CD4-positive, alpha-beta T cell treated with Interleukin-12 subunit alpha and Interleukin-12 subunit beta, for 1 hour (primary cell): ENCODE measurements around the gene UBA7.
"Not testable (repeated sequence)": the region's sequence is repeated elsewhere in the genome, so short reads cannot be mapped to it uniquely, and the experiment has no call there.

Experiments used
- DNase-seq: peaks from one replicate; pipeline ENCODE4 v3.0.0-alpha.2; 2020

Gene UBA7, protein sequence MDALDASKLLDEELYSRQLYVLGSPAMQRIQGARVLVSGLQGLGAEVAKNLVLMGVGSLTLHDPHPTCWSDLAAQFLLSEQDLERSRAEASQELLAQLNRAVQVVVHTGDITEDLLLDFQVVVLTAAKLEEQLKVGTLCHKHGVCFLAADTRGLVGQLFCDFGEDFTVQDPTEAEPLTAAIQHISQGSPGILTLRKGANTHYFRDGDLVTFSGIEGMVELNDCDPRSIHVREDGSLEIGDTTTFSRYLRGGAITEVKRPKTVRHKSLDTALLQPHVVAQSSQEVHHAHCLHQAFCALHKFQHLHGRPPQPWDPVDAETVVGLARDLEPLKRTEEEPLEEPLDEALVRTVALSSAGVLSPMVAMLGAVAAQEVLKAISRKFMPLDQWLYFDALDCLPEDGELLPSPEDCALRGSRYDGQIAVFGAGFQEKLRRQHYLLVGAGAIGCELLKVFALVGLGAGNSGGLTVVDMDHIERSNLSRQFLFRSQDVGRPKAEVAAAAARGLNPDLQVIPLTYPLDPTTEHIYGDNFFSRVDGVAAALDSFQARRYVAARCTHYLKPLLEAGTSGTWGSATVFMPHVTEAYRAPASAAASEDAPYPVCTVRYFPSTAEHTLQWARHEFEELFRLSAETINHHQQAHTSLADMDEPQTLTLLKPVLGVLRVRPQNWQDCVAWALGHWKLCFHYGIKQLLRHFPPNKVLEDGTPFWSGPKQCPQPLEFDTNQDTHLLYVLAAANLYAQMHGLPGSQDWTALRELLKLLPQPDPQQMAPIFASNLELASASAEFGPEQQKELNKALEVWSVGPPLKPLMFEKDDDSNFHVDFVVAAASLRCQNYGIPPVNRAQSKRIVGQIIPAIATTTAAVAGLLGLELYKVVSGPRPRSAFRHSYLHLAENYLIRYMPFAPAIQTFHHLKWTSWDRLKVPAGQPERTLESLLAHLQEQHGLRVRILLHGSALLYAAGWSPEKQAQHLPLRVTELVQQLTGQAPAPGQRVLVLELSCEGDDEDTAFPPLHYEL

DNA sequence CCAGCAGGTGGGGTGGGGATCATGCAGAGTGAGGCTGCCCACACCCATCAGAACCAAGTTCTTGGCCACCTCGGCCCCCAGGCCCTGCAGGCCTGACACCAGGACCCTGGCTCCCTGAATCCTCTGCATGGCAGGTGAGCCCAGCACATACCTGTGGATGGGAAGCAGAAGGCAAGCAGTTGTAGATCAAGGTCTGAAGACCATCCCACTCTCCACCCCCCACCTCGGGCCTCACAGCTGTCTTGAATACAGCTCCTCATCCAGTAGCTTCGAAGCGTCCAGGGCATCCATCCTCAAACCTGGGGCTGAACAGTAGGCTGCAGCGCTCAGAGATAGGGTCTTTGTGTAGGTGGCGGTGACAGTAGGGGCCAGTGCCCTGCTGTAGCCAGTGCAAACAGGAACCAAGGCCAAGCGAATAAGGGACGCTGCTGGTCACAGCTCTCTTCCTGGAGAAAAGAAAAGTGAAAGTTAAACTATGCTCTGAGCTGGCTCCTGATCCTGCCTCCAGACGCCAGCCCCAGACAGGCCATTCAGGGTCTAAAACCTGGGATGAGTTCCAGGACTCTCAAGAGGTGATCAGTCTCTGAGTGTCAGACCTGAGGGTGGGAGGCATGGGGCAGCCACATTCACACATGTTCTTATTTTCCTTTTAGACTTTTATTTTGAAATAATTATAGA, at the start of gene UBA7:
Gene UBA7 (minus strand): TSS at position 457 of the 678 bp plus-strand sequence. CDS start 166 bp downstream, at position 291.
- peak; percentile 55 for DNase-seq

- DNase-seq, result no peak
These were observed 46.0 kb upstream of the UBA7 start for GRCh38 chr3:49859576-49860305.

DNA sequence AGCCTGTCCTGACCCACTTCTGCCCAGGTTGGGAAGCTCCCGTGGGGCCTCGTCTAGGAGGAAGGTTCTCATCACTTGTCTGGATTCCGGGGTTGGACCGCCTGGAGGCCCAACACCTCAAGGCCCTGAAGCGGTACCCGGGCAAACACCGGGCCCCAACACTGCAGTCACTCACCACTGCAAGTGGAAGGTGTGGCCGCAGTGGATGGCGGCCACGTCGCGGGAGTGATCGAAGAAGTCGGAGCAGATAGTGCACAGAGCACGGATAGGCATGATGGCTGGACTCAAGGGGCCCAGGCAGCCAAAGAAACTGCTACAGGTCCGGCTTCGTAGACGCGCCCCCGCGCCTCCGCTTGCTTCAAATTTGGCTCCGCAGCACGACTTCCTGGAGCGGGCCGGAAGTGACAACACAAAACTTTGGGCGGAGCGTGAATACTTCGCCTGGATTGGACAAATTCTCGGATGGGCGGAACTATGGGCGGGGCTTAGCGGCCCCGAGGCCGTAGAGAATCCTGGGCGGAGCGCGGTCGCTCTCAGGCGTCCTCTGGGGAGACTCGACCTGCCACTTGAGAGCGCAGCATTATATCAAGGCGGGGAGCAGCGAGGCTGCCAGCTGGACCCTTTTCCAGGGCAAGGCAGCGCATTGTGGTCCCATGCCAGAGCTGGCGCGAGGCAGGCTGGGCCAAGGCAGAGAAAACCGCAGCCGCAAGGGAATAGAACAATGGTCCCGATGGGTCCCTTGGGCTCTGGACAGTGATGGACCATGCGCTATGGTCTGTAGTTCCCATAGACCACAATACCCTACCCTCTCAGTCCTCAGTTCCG, 42.6 kb upstream of the UBA7 start, which contains the start of gene TRAIP:
Gene TRAIP (minus strand): TSS at position 384 of the 825 bp plus-strand sequence. CDS start 111 bp downstream, at position 273.
- peak; percentile 96 for DNase-seq

- no peak for DNase-seq
These were observed 41.9 kb upstream of the UBA7 start for GRCh38 chr3:49855662-49856061.

DNA sequence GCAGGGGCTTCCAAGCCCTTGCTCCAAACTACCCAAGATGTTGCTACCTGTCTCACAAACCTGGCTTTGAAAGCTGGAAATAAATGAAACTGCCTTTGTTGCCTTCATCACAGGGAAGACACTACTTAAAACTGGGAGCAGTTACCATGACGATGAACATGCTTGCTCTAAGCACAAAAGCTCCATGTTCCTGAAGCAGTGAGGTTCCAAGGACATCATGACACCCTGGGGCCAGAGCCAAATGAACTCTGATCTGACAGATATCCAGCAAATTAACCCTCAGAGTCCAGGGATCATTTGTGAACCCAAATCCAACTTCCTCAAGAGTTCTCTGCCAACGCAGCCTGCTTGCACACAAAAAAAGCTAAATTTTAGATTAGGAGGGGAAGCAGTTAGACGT, 31.9 kb upstream of the UBA7 start:
- no peak for DNase-seq

DNA sequence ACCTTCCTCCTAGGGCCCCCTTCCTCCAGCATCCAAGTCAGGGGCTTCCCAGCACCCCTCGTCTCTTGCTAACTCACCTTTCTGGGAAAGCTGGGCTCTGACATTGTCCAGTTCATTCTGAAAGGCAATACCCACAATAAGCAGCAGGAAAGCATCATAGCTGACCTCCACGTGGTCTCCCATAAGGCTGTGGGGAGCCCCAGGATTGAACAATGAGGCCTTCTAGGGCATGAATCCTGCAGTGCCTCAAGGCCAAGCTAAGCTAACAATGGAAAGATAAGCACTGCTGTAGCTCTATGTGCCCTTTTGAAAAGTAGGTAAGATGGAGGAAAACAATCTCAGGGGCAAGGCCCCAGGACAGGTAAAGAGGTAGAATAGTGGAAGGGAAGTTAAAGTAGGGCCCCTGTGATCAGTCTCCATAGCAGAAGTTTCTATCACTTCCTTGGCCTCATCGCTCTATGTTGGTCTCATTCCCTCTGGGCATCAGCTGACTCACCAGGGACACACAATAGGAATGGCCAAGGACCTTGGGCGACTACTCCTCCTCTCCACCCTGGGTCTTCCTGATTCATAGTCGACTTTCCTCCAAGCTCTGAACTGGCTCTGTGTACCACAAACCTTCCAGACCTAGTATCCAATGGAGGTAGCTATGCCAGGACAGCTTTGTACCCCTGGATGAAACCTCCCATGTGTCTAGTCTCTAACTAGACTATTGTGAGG, 30.9 kb upstream of the UBA7 start:
- no peak for DNase-seq

GRCh38 chr3:49842843-49843517, 29.2 kb upstream of the UBA7 start:
- DNase-seq, result no peak

- DNase-seq, result no peak
These were observed 28.1 kb upstream of the UBA7 start for GRCh38 chr3:49841806-49842205.

- DNase-seq, result no peak
These were observed 27.5 kb upstream of the UBA7 start for GRCh38 chr3:49841126-49841696.

DNA sequence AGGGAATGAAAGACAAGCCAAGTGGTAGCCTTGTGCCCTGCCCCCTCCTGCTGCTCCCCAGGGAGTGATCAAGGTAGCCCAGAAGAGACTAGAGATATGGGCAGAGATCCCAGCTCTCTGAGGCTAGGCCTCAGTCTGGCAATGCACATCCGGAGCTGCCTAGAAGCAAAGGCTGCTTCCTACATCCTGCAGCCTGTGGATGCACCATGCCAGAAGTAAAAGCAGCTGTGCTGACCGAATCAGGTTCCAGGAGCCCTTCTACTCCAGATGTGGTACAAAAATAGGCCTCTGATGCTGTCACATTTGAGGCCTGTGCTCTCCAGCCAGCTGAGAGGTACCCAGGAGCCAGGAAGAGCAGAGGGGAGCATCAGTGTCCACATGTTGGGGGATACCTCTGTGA, 26.6 kb upstream of the UBA7 start:
- DNase-seq, result no peak

DNA sequence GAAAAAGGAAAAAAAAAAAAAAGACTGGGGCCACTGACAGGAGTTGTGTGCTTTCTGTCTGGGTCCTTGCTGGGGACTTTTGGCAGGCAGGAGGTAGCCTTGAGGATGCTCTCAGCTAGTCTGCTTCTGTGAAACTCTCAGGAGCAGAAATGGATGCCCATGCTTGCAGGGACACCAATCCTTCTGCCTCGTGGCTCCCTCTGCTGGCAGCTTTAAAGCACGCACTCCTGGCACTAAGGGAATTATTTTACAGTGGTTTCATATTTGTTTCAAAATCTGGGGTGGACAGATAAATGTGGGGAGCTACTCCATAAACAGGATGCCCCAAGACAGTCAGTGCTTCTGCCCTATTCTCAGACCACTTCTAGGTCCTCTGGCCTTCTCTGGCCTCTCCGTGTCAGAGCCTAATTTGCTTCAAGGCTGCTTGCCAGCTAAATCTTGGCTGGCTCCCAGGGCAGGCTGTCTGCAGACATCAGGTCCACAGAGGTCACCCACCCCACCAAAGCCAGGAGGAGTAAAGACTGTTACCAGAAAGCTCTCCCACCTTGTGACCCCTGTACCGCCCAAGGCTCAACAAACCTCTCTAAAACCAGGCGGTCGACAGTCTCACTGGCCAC, 25.5 kb upstream of the UBA7 start:
- DNase-seq, result peak; percentile 86

- DNase-seq, result no peak
These were observed 17.6 kb upstream of the UBA7 start for GRCh38 chr3:49831341-49831740.

DNA sequence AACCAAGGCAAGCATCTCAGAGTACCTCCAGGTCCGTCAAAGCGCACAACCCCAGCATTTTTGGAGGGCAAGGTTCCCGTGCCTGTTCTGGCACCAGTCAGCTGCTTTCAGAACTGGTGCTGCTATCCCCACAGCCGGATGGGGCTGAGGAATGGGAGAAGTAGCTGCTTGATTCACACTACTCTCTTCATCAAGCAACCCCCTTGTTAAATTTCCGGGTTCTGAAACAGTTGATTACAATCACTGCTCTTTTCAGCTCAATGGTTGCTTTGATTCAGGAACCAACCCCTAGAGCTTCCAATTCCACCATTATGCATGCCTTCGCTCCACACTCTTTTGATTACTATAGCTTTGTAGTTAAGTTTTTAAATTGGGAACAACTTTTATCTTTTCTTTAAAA, 12.3 kb upstream of the UBA7 start:
- no peak for DNase-seq

DNA sequence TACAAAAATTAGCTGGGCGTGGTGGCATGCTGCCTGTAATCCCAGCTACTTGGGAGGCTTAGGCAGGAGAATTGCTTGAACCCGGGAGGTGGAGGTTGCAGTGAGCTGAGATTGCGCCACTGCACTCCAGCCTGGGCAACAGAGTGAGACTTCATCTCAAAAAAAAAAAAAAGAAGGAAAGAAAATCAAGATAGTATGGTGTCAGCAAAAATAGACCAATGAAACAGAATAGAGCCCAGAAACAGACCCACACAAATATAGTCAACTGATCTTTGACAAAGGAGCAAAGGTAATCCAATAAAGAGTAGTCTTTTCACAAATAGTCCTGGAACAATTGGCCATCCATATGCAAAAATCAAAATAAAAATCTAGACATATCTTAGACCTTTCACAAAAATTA, 9.4 kb upstream of the UBA7 start:
- DNase-seq, result not testable (repeated sequence)

- DNase-seq, result no peak
These were observed 747 bp downstream of the UBA7 start for GRCh38 chr3:49812916-49813496.

- DNase-seq, result no peak
These were observed 6.2 kb downstream of the UBA7 start for GRCh38 chr3:49807431-49808114.

- DNase-seq, result no peak
These were observed 6.9 kb downstream of the UBA7 start for GRCh38 chr3:49806850-49807249.
